ENCODE data around the gene DTNB.

The DTNB gene

GRCh38 chr2:25594991-25595390 lies 78.4 kb downstream of the DTNB start:
- Histone ChIP-seq H3K9ac (ENCODE audit: low read length) (no peak overlapping the region), H3K27me3 (ENCODE audit: low read length) (no peaks in the 10 kb centered on the region), H3K79me2 (ENCODE audit: insufficient read depth, low read length) (no peaks in the 10 kb centered on the region), H4K20me1 (ENCODE audit: low read depth, low read length) (no peaks in the 10 kb centered on the region), H3K36me3 (ENCODE audit: low read length) (no peaks in the 10 kb centered on the region), H3K4me2 (ENCODE audit: low read depth, low read length, poor library complexity, severe bottlenecking) (no peak overlapping the region), H3K4me3 (ENCODE audit: insufficient read depth, low read length, poor library complexity, severe bottlenecking) (no peak overlapping the region), H3K9me3 (ENCODE audit: insufficient read depth, low read length) (no peaks in the 10 kb centered on the region), H3K9me2 (replicated peaks; ENCODE audit: insufficient read depth, low read length) (no peaks in the 10 kb centered on the region), H2AFZ (ENCODE audit: low read depth, low read length, severe bottlenecking) (no peak overlapping the region), H3F3A (ENCODE audit: insufficient read depth) (no peaks in the 10 kb centered on the region), H3K27ac (ENCODE audit: low read depth, low read length) (no peak overlapping the region)
- TF ChIP-seq CTCF (IDR thresholded peaks at IDR 0.05; ENCODE audit: insufficient read depth, low read length, poor library complexity, severe bottlenecking) (no peak), EZH2phosphoT487 (conservative IDR thresholded peaks at IDR 0.05; ENCODE audit: low read length) (no peak)

GRCh38 chr2:25592766-25593292 lies 80.5 kb downstream of the DTNB start:
- H3K9me2 ChIP-seq (replicated peaks; ENCODE audit: insufficient read depth, low read length), result no peaks in the 10 kb centered on the region
- no peaks in the 10 kb centered on the region for H4K20me1 ChIP-seq (ENCODE audit: low read depth, low read length)
- no peak for TF ChIP-seq CTCF (IDR thresholded peaks at IDR 0.05; ENCODE audit: insufficient read depth, low read length, poor library complexity, severe bottlenecking)
- TF ChIP-seq EZH2phosphoT487 (conservative IDR thresholded peaks at IDR 0.05; ENCODE audit: low read length), result no peak
- H3K4me3 ChIP-seq (ENCODE audit: insufficient read depth, low read length, poor library complexity, severe bottlenecking), result no peak overlapping the region
- H3K9me3 ChIP-seq (ENCODE audit: insufficient read depth, low read length), result no peaks in the 10 kb centered on the region
- H3K36me3 ChIP-seq (ENCODE audit: low read length), result no peaks in the 10 kb centered on the region
- no peaks in the 10 kb centered on the region for H3K79me2 ChIP-seq (ENCODE audit: insufficient read depth, low read length)
- no peak overlapping the region for H3K9ac ChIP-seq (ENCODE audit: low read length)
- H3K4me2 ChIP-seq (ENCODE audit: low read depth, low read length, poor library complexity, severe bottlenecking), result no peak overlapping the region
- no peak overlapping the region for H2AFZ ChIP-seq (ENCODE audit: low read depth, low read length, severe bottlenecking)
- no peak overlapping the region for H3K27ac ChIP-seq (ENCODE audit: low read depth, low read length)
- no peaks in the 10 kb centered on the region for H3F3A ChIP-seq (ENCODE audit: insufficient read depth)
- no peaks in the 10 kb centered on the region for H3K27me3 ChIP-seq (ENCODE audit: low read length)

- Histone ChIP-seq H3K9me3 (ENCODE audit: insufficient read depth, low read length) (no peaks in the 10 kb centered on the region), H3K4me2 (ENCODE audit: low read depth, low read length, poor library complexity, severe bottlenecking) (no peak overlapping the region), H3K36me3 (ENCODE audit: low read length) (no peaks in the 10 kb centered on the region), H3F3A (ENCODE audit: insufficient read depth) (no peaks in the 10 kb centered on the region), H3K4me3 (ENCODE audit: insufficient read depth, low read length, poor library complexity, severe bottlenecking) (no peak overlapping the region), H3K79me2 (ENCODE audit: insufficient read depth, low read length) (no peaks in the 10 kb centered on the region), H4K20me1 (ENCODE audit: low read depth, low read length) (no peaks in the 10 kb centered on the region), H2AFZ (ENCODE audit: low read depth, low read length, severe bottlenecking) (no peak overlapping the region), H3K27me3 (ENCODE audit: low read length) (no peaks in the 10 kb centered on the region), H3K9ac (ENCODE audit: low read length) (no peak overlapping the region), H3K9me2 (replicated peaks; ENCODE audit: insufficient read depth, low read length) (no peaks in the 10 kb centered on the region), H3K27ac (ENCODE audit: low read depth, low read length) (no peak overlapping the region)
- TF ChIP-seq CTCF (IDR thresholded peaks at IDR 0.05; ENCODE audit: insufficient read depth, low read length, poor library complexity, severe bottlenecking) (no peak), EZH2phosphoT487 (conservative IDR thresholded peaks at IDR 0.05; ENCODE audit: low read length) (no peak)
These were observed 82.4 kb downstream of the DTNB start for GRCh38 chr2:25590921-25591505.
